ENCODE results near the gene KY. TPM values are rescaled to one million over a fixed set of nuclear protein-coding genes. Genes with fewer than 3 reads are reported as not detected.

Gene KY
- total RNA-seq, 1 experiment from 2014 or later, result 0.29 TPM

DNA sequence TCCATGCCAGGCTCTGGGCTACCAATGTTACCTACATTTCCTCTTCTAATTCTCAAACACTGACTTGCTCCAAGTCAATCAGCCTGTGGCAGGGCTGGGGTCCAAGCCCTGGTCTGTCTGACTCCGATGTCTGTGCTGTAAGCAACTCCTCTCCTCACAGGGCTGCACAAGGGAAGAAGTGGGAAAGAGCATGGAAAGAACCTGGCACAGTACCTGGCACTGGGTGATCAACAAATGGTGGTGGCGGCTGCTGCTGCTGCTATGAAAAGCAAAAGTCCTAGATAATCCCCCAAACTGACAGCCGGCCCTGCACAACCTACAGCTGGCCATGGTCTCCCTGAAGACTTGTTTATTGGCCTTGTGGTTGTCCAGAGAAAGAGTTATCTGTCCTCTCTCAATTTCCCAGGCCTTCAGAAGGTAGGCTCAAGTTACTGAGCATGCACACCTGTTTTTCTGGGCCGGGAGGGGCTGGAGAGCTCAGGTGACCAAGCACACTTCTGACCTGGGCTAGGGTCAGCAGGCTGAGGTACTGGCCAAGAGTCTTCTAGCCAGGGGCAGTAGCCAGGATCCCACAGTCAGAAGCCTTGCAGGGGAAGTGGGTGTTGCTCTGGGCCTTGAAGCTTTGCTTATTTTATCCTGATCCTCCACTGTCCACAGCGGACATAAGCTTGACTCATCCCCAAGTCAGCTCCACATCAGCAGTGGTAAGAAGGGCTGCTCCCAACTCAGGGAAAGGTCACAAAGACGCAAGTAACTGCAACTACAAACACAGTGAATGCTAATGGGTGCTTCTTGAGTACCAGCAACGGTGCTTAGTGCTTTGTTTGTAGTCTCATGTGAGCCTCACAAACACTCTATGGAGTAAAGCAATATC is 35.3 kb upstream of the KY start:
- H3K9me2 ChIP-seq (replicated peaks; ENCODE audit: low read length), result no peaks in the 10 kb centered on the region
- no peak overlapping the region for H3K4me3 ChIP-seq (ENCODE audit: low read length)
- H3K79me2 ChIP-seq (ENCODE audit: low read length), result no peaks in the 10 kb centered on the region
- intact Hi-C loops (cut with micrococcal nuclease), result no loop called here
- no peaks in the 10 kb centered on the region for H3F3A ChIP-seq (ENCODE audit: low read length, unreplicated experiment)
- H3K9me3 ChIP-seq (ENCODE audit: low read length), result no peaks in the 10 kb centered on the region
- peaks cover 14% of the 10 kb centered on the region for H3K4me1 ChIP-seq (ENCODE audit: insufficient read depth, low read length)
- H3K27me3 ChIP-seq (ENCODE audit: low read length), result no peaks in the 10 kb centered on the region
- DNase-seq (peak; percentile 72), ATAC-seq (peak; percentile 72)
- CTCF ChIA-PET, result no interaction called here
- H2AFZ ChIP-seq (ENCODE audit: low read length), result no peak overlapping the region
- no TSS peak for BruUV-seq (replicated peaks)
- TF ChIP-seq EZH2phosphoT487 (IDR thresholded peaks at IDR 0.05; ENCODE audit: borderline replicate concordance, low read length) (no peak), EZH2 (IDR thresholded peaks at IDR 0.05; ENCODE audit: low read length, unreplicated experiment) (no peak)
- TF ChIP-seq, protein P1, sequence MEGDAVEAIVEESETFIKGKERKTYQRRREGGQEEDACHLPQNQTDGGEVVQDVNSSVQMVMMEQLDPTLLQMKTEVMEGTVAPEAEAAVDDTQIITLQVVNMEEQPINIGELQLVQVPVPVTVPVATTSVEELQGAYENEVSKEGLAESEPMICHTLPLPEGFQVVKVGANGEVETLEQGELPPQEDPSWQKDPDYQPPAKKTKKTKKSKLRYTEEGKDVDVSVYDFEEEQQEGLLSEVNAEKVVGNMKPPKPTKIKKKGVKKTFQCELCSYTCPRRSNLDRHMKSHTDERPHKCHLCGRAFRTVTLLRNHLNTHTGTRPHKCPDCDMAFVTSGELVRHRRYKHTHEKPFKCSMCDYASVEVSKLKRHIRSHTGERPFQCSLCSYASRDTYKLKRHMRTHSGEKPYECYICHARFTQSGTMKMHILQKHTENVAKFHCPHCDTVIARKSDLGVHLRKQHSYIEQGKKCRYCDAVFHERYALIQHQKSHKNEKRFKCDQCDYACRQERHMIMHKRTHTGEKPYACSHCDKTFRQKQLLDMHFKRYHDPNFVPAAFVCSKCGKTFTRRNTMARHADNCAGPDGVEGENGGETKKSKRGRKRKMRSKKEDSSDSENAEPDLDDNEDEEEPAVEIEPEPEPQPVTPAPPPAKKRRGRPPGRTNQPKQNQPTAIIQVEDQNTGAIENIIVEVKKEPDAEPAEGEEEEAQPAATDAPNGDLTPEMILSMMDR (conservative IDR thresholded peaks at IDR 0.05; ENCODE audit: low read depth, low read length), result no peak
- peak overlapping the region; percentile 57 for H3K4me2 ChIP-seq (ENCODE audit: low read length)
- H4K20me1 ChIP-seq (ENCODE audit: low read length), result no peaks in the 10 kb centered on the region
- peak overlapping the region; percentile 59 for H3K27ac ChIP-seq (ENCODE audit: low read length)
- POLR2A ChIA-PET (ENCODE audit: unreplicated experiment), result no interaction called here
- no peaks in the 10 kb centered on the region for H3K36me3 ChIP-seq (ENCODE audit: low read depth, low read length)
- peak overlapping the region; percentile 8; the same call in 1 of the 2 replicates for H3K9ac ChIP-seq (ENCODE audit: low read length)

DNA sequence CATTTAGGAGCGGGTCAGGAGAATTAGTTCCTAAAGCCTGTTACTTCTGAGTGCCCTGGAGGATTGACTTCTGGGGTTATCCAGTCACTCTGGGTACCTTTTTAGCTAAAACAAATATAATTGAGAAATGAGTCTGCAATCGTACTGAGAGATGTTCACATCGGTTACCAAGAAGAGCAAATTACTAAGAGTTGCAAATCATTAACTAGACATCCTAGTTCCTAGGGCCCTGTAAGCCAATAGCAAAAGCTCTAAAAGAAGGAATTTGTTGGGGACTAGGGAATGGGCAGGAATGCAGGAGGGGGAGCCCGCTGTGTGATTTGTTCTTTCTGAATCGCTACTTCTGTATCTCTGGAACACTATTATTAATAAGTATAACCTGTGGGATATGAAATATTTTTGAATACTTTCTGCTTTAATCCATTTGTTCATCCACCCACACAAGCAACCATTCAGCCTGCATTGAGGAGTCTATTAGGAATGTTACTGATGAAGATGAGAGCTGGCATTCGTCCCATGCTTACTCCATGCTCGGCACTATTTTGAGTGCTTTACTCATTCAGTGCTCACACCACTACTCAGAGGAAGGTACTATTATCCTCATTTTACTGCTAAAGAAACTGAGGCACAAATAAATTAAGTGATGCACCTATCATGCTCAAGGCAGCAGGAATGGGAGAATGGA is 31.5 kb upstream of the KY start:
- no peak for ATAC-seq

More for the DNA sequence above, 31.5 kb upstream of the KY start:
- no peaks in the 10 kb centered on the region for H3K79me2 ChIP-seq (ENCODE audit: low read length)
- no peak for DNase-seq
- H3K9me3 ChIP-seq (ENCODE audit: low read length), result no peaks in the 10 kb centered on the region
- CTCF ChIA-PET, result no interaction called here
- BruUV-seq (replicated peaks), result no TSS peak
- H3F3A ChIP-seq (ENCODE audit: low read length, unreplicated experiment), result no peaks in the 10 kb centered on the region
- POLR2A ChIA-PET (ENCODE audit: unreplicated experiment), result no interaction called here
- no peak overlapping the region for H3K4me3 ChIP-seq (ENCODE audit: low read length)
- intact Hi-C loops (cut with micrococcal nuclease), result no loop called here
- H3K9me2 ChIP-seq (replicated peaks; ENCODE audit: low read length), result no peaks in the 10 kb centered on the region
- H3K9ac ChIP-seq (ENCODE audit: low read length), result no peak overlapping the region
- TF ChIP-seq EZH2 (IDR thresholded peaks at IDR 0.05; ENCODE audit: low read length, unreplicated experiment) (no peak), EZH2phosphoT487 (IDR thresholded peaks at IDR 0.05; ENCODE audit: borderline replicate concordance, low read length) (no peak)
- TF ChIP-seq, protein P1 (conservative IDR thresholded peaks at IDR 0.05; ENCODE audit: low read depth, low read length), result no peak
- no peak overlapping the region for H2AFZ ChIP-seq (ENCODE audit: low read length)
- no peaks in the 10 kb centered on the region for H4K20me1 ChIP-seq (ENCODE audit: low read length)
- H3K4me2 ChIP-seq (ENCODE audit: low read length), result no peak overlapping the region
- no peaks in the 10 kb centered on the region for H3K27me3 ChIP-seq (ENCODE audit: low read length)
- peaks cover 14% of the 10 kb centered on the region for H3K4me1 ChIP-seq (ENCODE audit: insufficient read depth, low read length)
- H3K36me3 ChIP-seq (ENCODE audit: low read depth, low read length), result no peaks in the 10 kb centered on the region
- H3K27ac ChIP-seq (ENCODE audit: low read length), result no peak overlapping the region
